Activated CD8-positive, alpha-beta T cell treated with anti-CD3 and anti-CD28 coated beads, Interleukin-2, amount 10 ng/mL, durations not matched to agents 7 days and 5 days (primary cell): Measurements from ENCODE around the gene PTPRR. TPM values are rescaled to one million over a fixed set of nuclear protein-coding genes. Genes with fewer than 3 reads are reported as not detected.

Source experiments
- ATAC-seq: fragments of 150-1000 bp; cut with Tn5 transposase; one replicate; pipeline ENCODE4 v1.10.0; 2021; ENCODE audit warnings: moderate library complexity
- CTCF ChIA-PET: fragments of 350-600 bp; sonication (Branson Sonifier 250); formaldehyde crosslinking; loops from one replicate; lab custom pipeline; 2021; ENCODE audit warnings: antibody characterized with exemption; lab: Charles Lee
- POLR2A ChIA-PET: fragments of 350-600 bp; sonication (Branson Sonifier 250); formaldehyde crosslinking; loops from one replicate; lab custom pipeline; 2021; ENCODE audit warnings: antibody characterized with exemption; lab: Charles Lee
- DNase-seq: peaks from one replicate; pipeline ENCODE4 v3.0.0-alpha.2; 2020
- H3K27ac Mint-ChIP-seq: one replicate; pipeline ENCODE4 v1.8.0; 2021; ENCODE audit warnings: mild to moderate bottlenecking, mixed read lengths
- H3K27me3 Mint-ChIP-seq: one replicate; pipeline ENCODE4 v1.8.0; 2021; ENCODE audit warnings: low read depth, mixed read lengths
- H3K36me3 Mint-ChIP-seq: one replicate; pipeline ENCODE4 v1.8.0; 2021; ENCODE audit warnings: low read depth, mixed read lengths
- H3K4me1 Mint-ChIP-seq: one replicate; pipeline ENCODE4 v1.8.0; 2021; ENCODE audit warnings: low read depth, mixed read lengths
- H3K4me3 Mint-ChIP-seq: one replicate; pipeline ENCODE4 v1.8.0; 2021; ENCODE audit warnings: mild to moderate bottlenecking, mixed read lengths
- H3K9me3 Mint-ChIP-seq: one replicate; pipeline ENCODE4 v1.8.0; 2022; ENCODE audit warnings: mixed read lengths; ENCODE audit not compliant: insufficient read depth
- total RNA-seq, 2 experiments: library from RNA; stranded (reverse); gene quantifications; one replicate each; pipeline ENCODE4 v1.2.3, GENCODE V29; 2021

Gene PTPRR
- total RNA-seq, 2 experiments from 2014 or later: not detected

- Mint-ChIP-seq H3K9me3 (no peaks in the 10 kb centered on the region), H3K27me3 (peaks cover 3% of the 10 kb centered on the region), H3K4me1 (peaks cover 3% of the 10 kb centered on the region), H3K27ac (no peak overlapping the region), H3K4me3 (no peak overlapping the region), H3K36me3 (no peaks in the 10 kb centered on the region)
- DNase-seq (no peak), ATAC-seq (no peak)
- CTCF ChIA-PET: interaction anchor here (1.7 kb wide), 1 partner anchor 818 kb away, joined by 5 read pairs; no protein-coding TSS in a partner anchor
- POLR2A ChIA-PET: no interaction called here
Observed at GRCh38 chr12:70698345-70698744, 222.2 kb downstream of the PTPRR start.

- no peaks in the 10 kb centered on the region for H3K9me3 Mint-ChIP-seq
- ChIA-PET POLR2A (no interaction called here), CTCF (no interaction called here)
- H3K4me1 Mint-ChIP-seq: peaks cover 3% of the 10 kb centered on the region
- H3K4me3 Mint-ChIP-seq: no peak overlapping the region
- ATAC-seq: no peak
- no peak for DNase-seq
- no peaks in the 10 kb centered on the region for H3K27me3 Mint-ChIP-seq
- H3K27ac Mint-ChIP-seq: no peak overlapping the region
- no peaks in the 10 kb centered on the region for H3K36me3 Mint-ChIP-seq
Observed at GRCh38 chr12:70695361-70696023, 225.0 kb downstream of the PTPRR start.

GRCh38 chr12:70692681-70693288 lies 227.8 kb downstream of the PTPRR start:
- Mint-ChIP-seq H3K27me3 (no peaks in the 10 kb centered on the region), H3K9me3 (no peaks in the 10 kb centered on the region), H3K4me1 (peaks cover 3% of the 10 kb centered on the region), H3K36me3 (no peaks in the 10 kb centered on the region), H3K4me3 (no peak overlapping the region), H3K27ac (no peak overlapping the region)
- no peak for ATAC-seq
- POLR2A ChIA-PET: no interaction called here
- CTCF ChIA-PET: no interaction called here
- no peak for DNase-seq

GRCh38 chr12:70691018-70691672 lies 229.4 kb downstream of the PTPRR start:
- POLR2A ChIA-PET: no interaction called here
- no peak overlapping the region for H3K4me3 Mint-ChIP-seq
- DNase-seq: no peak
- H3K9me3 Mint-ChIP-seq: no peaks in the 10 kb centered on the region
- H3K27me3 Mint-ChIP-seq: no peaks in the 10 kb centered on the region
- ATAC-seq: no peak
- CTCF ChIA-PET: interaction anchor here (1.0 kb wide), 1 partner anchor 42 kb away, joined by 3 read pairs; no protein-coding TSS in a partner anchor
- H3K27ac Mint-ChIP-seq: no peak overlapping the region
- H3K4me1 Mint-ChIP-seq: peaks cover 3% of the 10 kb centered on the region
- H3K36me3 Mint-ChIP-seq: no peaks in the 10 kb centered on the region

GRCh38 chr12:70686907-70687306 lies 233.6 kb downstream of the PTPRR start:
- no peak for ATAC-seq
- ChIA-PET POLR2A (no interaction called here), CTCF (no interaction called here)
- Mint-ChIP-seq H3K36me3 (no peaks in the 10 kb centered on the region), H3K9me3 (no peaks in the 10 kb centered on the region), H3K27ac (no peak overlapping the region), H3K4me1 (no peaks in the 10 kb centered on the region), H3K4me3 (no peak overlapping the region), H3K27me3 (no peaks in the 10 kb centered on the region)
- DNase-seq: no peak

- POLR2A ChIA-PET: no interaction called here
- CTCF ChIA-PET: no interaction called here
- Mint-ChIP-seq H3K27me3 (no peaks in the 10 kb centered on the region), H3K9me3 (no peaks in the 10 kb centered on the region), H3K36me3 (no peaks in the 10 kb centered on the region), H3K27ac (no peak overlapping the region), H3K4me1 (no peaks in the 10 kb centered on the region), H3K4me3 (no peak overlapping the region)
- ATAC-seq (no peak), DNase-seq (no peak)
Observed at GRCh38 chr12:70686299-70686698, 234.2 kb downstream of the PTPRR start.

GRCh38 chr12:70683976-70684375 lies 236.6 kb downstream of the PTPRR start:
- ATAC-seq (no peak), DNase-seq (no peak)
- CTCF ChIA-PET: no interaction called here
- H3K36me3 Mint-ChIP-seq: no peaks in the 10 kb centered on the region
- no peaks in the 10 kb centered on the region for H3K9me3 Mint-ChIP-seq
- H3K4me1 Mint-ChIP-seq: no peaks in the 10 kb centered on the region
- POLR2A ChIA-PET: no interaction called here
- no peak overlapping the region for H3K4me3 Mint-ChIP-seq
- peaks cover 2% of the 10 kb centered on the region for H3K27me3 Mint-ChIP-seq
- no peak overlapping the region for H3K27ac Mint-ChIP-seq

GRCh38 chr12:70671698-70672097 lies 248.8 kb downstream of the PTPRR start:
- no peaks in the 10 kb centered on the region for H3K4me1 Mint-ChIP-seq
- no peaks in the 10 kb centered on the region for H3K27me3 Mint-ChIP-seq
- H3K9me3 Mint-ChIP-seq: no peaks in the 10 kb centered on the region
- no peaks in the 10 kb centered on the region for H3K36me3 Mint-ChIP-seq
- ChIA-PET CTCF (no interaction called here), POLR2A (no interaction called here)
- no peak for DNase-seq
- no peak overlapping the region for H3K4me3 Mint-ChIP-seq
- no peak overlapping the region for H3K27ac Mint-ChIP-seq
- ATAC-seq: no peak

- Mint-ChIP-seq H3K27me3 (no peaks in the 10 kb centered on the region), H3K4me1 (no peaks in the 10 kb centered on the region), H3K9me3 (no peaks in the 10 kb centered on the region), H3K27ac (no peak overlapping the region), H3K4me3 (no peak overlapping the region), H3K36me3 (no peaks in the 10 kb centered on the region)
- DNase-seq: no peak
- CTCF ChIA-PET: no interaction called here
- POLR2A ChIA-PET: no interaction called here
- ATAC-seq: no peak
Observed at GRCh38 chr12:70670948-70671347, 249.6 kb downstream of the PTPRR start.

GRCh38 chr12:70667253-70667652 lies 253.3 kb downstream of the PTPRR start:
- ATAC-seq (no peak), DNase-seq (no peak)
- Mint-ChIP-seq H3K27ac (no peak overlapping the region), H3K9me3 (no peaks in the 10 kb centered on the region), H3K4me3 (no peak overlapping the region), H3K36me3 (no peaks in the 10 kb centered on the region), H3K4me1 (no peaks in the 10 kb centered on the region), H3K27me3 (no peaks in the 10 kb centered on the region)
- POLR2A ChIA-PET: no interaction called here
- CTCF ChIA-PET: no interaction called here

- H3K27ac Mint-ChIP-seq: no peak overlapping the region
- POLR2A ChIA-PET: interaction anchor here (0.6 kb wide), 1 partner anchor 1452 kb away, joined by 3 read pairs; no protein-coding TSS in a partner anchor
- ATAC-seq: no peak
- no peaks in the 10 kb centered on the region for H3K36me3 Mint-ChIP-seq
- H3K9me3 Mint-ChIP-seq: no peaks in the 10 kb centered on the region
- no peak for DNase-seq
- no peak overlapping the region for H3K4me3 Mint-ChIP-seq
- H3K27me3 Mint-ChIP-seq: no peaks in the 10 kb centered on the region
- no peaks in the 10 kb centered on the region for H3K4me1 Mint-ChIP-seq
- CTCF ChIA-PET: no interaction called here
Observed at GRCh38 chr12:70666364-70666763, 254.2 kb downstream of the PTPRR start.

GRCh38 chr12:70664465-70664881 lies 256.1 kb downstream of the PTPRR start:
- no peaks in the 10 kb centered on the region for H3K4me1 Mint-ChIP-seq
- H3K27ac Mint-ChIP-seq: no peak overlapping the region
- H3K9me3 Mint-ChIP-seq: no peaks in the 10 kb centered on the region

More at GRCh38 chr12:70664465-70664881, 256.1 kb downstream of the PTPRR start:
- no peaks in the 10 kb centered on the region for H3K36me3 Mint-ChIP-seq
- ATAC-seq (no peak), DNase-seq (no peak)
- H3K4me3 Mint-ChIP-seq: no peak overlapping the region
- ChIA-PET CTCF (no interaction called here), POLR2A (no interaction called here)
- no peaks in the 10 kb centered on the region for H3K27me3 Mint-ChIP-seq
